Right lobe of liver (tissue), 6 donors: ENCODE data around the gene NSMCE3. TPM values are rescaled to one million over a fixed set of nuclear protein-coding genes. Genes with fewer than 3 reads are reported as not detected.

Experiments used
- ATAC-seq, 4 donors: fragments of 200-7000 bp; cut with Tn5 transposase; one replicate each; pipeline ENCODE4 v1.9.1; 2020; ENCODE audit warnings: mild to moderate bottlenecking in 4 of 4, moderate library complexity in 4 of 4
- DNase-seq, 3 donors: peaks; one replicate each; pipeline ENCODE4 v3.0.0-alpha.2; 2020
- H3K27ac ChIP-seq, 3 donors: fragments of 200-600 bp; one replicate each; pipeline ENCODE4 v1.8.0; 2022
- H3K27me3 ChIP-seq, 2 donors: fragments of 200-600 bp; one replicate each; pipeline ENCODE4 v1.8.0; 2022
- H3K36me3 ChIP-seq, 4 donors: fragments of 200-600 bp; sonication (generic) in 1 of 4; one replicate each; pipeline versions ENCODE4 v1.5.1 to v1.8.0; 2017 to 2022; ENCODE audit warnings: control low read depth in 1 of 4
- H3K4me1 ChIP-seq, 4 donors: fragments of 200-600 bp; sonication (generic) in 1 of 4; one replicate each; pipeline versions ENCODE4 v1.5.1 to v1.8.0; 2017 to 2022; ENCODE audit warnings: control low read depth in 1 of 4
- H3K4me3 ChIP-seq, 3 donors: fragments of 200-600 bp; one replicate each; pipeline ENCODE4 v1.8.0; 2022
- H3K9me3 ChIP-seq, 4 donors: fragments of 200-600 bp; sonication (generic) in 1 of 4; one replicate each; pipeline versions ENCODE4 v1.5.1 to v1.8.0; 2017 to 2022; ENCODE audit warnings: control low read depth in 1 of 4
- CTCF ChIP-seq, 4 donors: fragments of 200-600 bp in 3 of 4; fragments of 450-650 bp in 1 of 4; IDR thresholded peaks; one replicate each; pipeline versions ENCODE4 v1.5.1 to v1.8.0; 2016 to 2022; ENCODE audit warnings: antibody characterized with exemption in 4 of 4, mild to moderate bottlenecking in 2 of 4
- POLR2A ChIP-seq: fragments of 450-650 bp; IDR thresholded peaks from one replicate; pipeline ENCODE4 v1.6.1; 2017; ENCODE audit warnings: antibody characterized with exemption, mild to moderate bottlenecking
- WGBS: methylation state at CpG from one replicate; pipeline ENCODE4 v1.1.6; 2018; ENCODE audit warnings: low coverage, low lambda C conversion rate; ENCODE audit not compliant: insufficient coverage; ENCODE audit errors: missing lambda C conversion rate; 5-methylcytosine and 5-hydroxymethylcytosine counted together
- intact Hi-C, 2 donors: fragments of 100-400 bp; cut with DNase I; formaldehyde crosslinking; loops; one replicate each; pipeline versions ENCODE4 v1.11.2 to v1.14.1; 2022
- total RNA-seq, 6 experiments: library from RNA; depleted of rRNA in 2 of 6; stranded (reverse); fragments of >200 nt in 2 of 6; fragmentation: NEBNext Ultra II Directional in 3 of 6; extraction: Animal tissue kit (Norgen Biotek cat#: 25700) in 3 of 6; gene quantifications; one replicate each; pipeline versions ENCODE4 v1.1.0 to v1.2.4, GENCODE V29; 2016 to 2023
- donor health status: DM: no; HTN: yes; CAD: no.
- donor health status: DM: no; HTN: no; CAD: no.
- donor health status: DM: no; HTN: no; CAD: no.
- donor health status: DM: no; HTN: yes; CAD: no.
- donor health status: DM: no; HTN: yes; CAD: no.

NSMCE3 gene
- total RNA-seq, 6 experiments from 2014 or later = 2.2 to 4.4 (median 3.1) TPM

DNA sequence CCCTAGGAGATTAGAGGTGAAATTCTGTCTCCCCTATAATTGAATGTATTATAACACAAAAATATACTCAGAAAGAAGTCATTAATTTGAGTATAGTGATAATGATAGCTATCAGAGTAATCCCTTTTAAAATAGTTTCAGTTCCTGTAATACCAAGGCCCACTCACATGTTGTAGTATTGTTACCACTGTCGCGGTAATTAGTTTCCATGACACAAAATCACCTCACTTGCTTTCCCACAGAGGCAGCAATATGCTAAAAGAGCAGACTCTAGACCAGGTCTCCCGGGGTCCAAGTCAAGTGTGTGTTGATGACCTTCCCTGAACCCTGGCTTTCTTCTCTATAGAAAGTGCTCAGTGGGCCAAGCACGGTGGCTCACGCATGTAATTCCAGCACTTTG, 39.5 kb upstream of the NSMCE3 start:
- H3K36me3 ChIP-seq = no peaks in the 10 kb centered on the region
- intact Hi-C loops = no loop called here
- 81% methylated on average over 5 of the region's 5 CpGs for WGBS
- ATAC-seq (no peak), DNase-seq (no peak)
- H3K9me3 ChIP-seq = no peaks in the 10 kb centered on the region
- no peaks in the 10 kb centered on the region for H3K27me3 ChIP-seq
- TF ChIP-seq CTCF (IDR thresholded peaks at IDR 0.05) = no peak
- TF ChIP-seq POLR2A = no peak
- no peak overlapping the region for H3K27ac ChIP-seq
- no peak overlapping the region for H3K4me3 ChIP-seq
- H3K4me1 ChIP-seq = no peaks in the 10 kb centered on the region

- WGBS = 44% methylated on average over 3 of the region's 7 CpGs
Observed at GRCh38 chr15:29308299-29308698, 38.7 kb upstream of the NSMCE3 start.

DNA sequence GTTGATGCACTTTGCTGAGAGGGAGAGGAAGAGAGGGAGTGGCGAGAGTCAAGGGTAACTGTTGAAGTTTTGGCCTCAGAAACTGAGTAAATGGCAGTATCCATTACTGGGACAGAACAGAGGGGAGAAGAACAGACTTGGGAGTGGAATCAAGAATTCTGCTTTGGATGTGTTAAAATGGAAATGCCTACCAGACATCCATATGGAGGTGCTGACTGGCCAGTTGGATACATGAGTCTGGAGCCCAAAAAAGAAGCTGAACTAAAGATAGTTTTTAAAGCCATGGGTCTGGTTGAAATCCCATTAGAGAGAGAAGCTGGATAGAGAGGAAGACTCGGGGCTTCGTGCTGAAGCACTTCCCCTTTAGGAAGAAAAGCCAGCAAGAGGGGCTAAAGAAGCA, 35.9 kb upstream of the NSMCE3 start:
- TF ChIP-seq POLR2A (no peak), CTCF (IDR thresholded peaks at IDR 0.05) (no peak)
- Histone ChIP-seq H3K36me3 (no peaks in the 10 kb centered on the region), H3K27me3 (no peaks in the 10 kb centered on the region), H3K27ac (no peak overlapping the region), H3K9me3 (no peaks in the 10 kb centered on the region), H3K4me3 (no peak overlapping the region), H3K4me1 (no peaks in the 10 kb centered on the region)
- intact Hi-C loops = no loop called here
- no peak for ATAC-seq
- no peak for DNase-seq
- WGBS = 37% methylated on average over 3 of the region's 3 CpGs

More at GRCh38 chr15:29308299-29308698, 38.7 kb upstream of the NSMCE3 start:
- no peak for ATAC-seq
- Histone ChIP-seq H3K4me3 (no peak overlapping the region), H3K27ac (no peak overlapping the region), H3K4me1 (no peaks in the 10 kb centered on the region), H3K27me3 (no peaks in the 10 kb centered on the region), H3K36me3 (no peaks in the 10 kb centered on the region), H3K9me3 (no peaks in the 10 kb centered on the region)
- intact Hi-C loops = no loop called here
- no peak for TF ChIP-seq CTCF (IDR thresholded peaks at IDR 0.05)
- DNase-seq = no peak

DNA sequence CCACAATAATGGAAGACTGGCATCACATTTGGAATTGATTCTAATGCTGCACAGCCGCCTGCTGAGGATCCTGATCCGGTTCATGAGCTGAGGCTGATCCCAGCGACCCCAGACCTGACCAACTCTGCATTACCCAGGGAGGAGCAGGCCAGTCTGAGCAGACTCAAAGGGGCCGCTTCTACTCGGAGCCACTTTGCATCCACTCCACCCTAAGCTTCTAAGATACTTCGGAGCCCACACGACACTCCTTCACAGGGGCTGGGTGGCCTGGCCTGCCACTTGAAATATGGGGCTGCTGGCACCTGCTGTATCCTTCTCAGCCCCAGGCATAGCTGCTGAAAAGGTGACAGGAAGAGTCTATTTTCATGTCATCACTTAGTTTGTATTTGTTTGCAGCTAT, 33.2 kb upstream of the NSMCE3 start:
- ATAC-seq (no peak), DNase-seq (no peak)
- no peak overlapping the region for H3K4me3 ChIP-seq
- WGBS = 79% methylated on average over 3 of the region's 7 CpGs
- H3K4me1 ChIP-seq = no peaks in the 10 kb centered on the region
- TF ChIP-seq POLR2A = no peak
- TF ChIP-seq CTCF (IDR thresholded peaks at IDR 0.05) = no peak
- intact Hi-C loops = no loop called here
- H3K36me3 ChIP-seq = no peaks in the 10 kb centered on the region
- no peak overlapping the region for H3K27ac ChIP-seq
- H3K27me3 ChIP-seq = no peaks in the 10 kb centered on the region
- H3K9me3 ChIP-seq = no peaks in the 10 kb centered on the region

DNA sequence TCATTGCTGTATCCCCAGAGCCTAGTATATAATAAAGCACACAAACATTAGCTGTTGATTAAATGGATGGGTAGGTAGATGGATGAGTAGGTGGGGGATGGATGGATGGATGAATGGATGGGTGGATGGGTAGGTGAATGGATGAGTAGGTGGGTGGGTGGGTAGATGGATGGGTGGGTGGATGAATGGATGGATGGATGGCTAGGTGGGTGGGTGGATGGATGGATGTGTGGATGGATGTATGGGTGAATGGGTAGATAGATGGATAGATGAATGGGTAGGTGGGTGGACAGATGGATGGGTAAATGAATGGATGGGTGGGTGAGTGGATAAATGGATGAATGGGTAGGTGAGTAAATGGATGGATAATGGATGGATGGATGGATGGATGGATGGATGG, 30.2 kb upstream of the NSMCE3 start:
- no peaks in the 10 kb centered on the region for H3K36me3 ChIP-seq
- TF ChIP-seq CTCF (IDR thresholded peaks at IDR 0.05) = no peak
- no peak for TF ChIP-seq POLR2A
- ATAC-seq (no peak), DNase-seq (no peak)
- H3K27ac ChIP-seq = no peak overlapping the region
- H3K9me3 ChIP-seq = no peaks in the 10 kb centered on the region
- H3K4me1 ChIP-seq = no peaks in the 10 kb centered on the region
- H3K4me3 ChIP-seq = no peak overlapping the region
- intact Hi-C loops = no loop called here
- H3K27me3 ChIP-seq = no peaks in the 10 kb centered on the region
